ENCODE measurements around the gene HEMGN.

HEMGN gene

GRCh38 chr9:97895211-97895610 is 42.8 kb downstream of the HEMGN start:
- no peak for DNase-seq (ENCODE audit: low spot score)

GRCh38 chr9:97892421-97892820 is 45.6 kb downstream of the HEMGN start:
- DNase-seq (ENCODE audit: low spot score) = no peak

- DNase-seq (ENCODE audit: low spot score) = no peak
Measured at GRCh38 chr9:97891736-97892135, 46.2 kb downstream of the HEMGN start.

- peak; percentile 68 for DNase-seq (ENCODE audit: low spot score)
Measured at GRCh38 chr9:97889941-97890887, 47.8 kb downstream of the HEMGN start.

GRCh38 chr9:97880336-97880735 is 57.6 kb downstream of the HEMGN start:
- DNase-seq (ENCODE audit: low spot score) = no peak
